Cardiac fibroblast (primary cell): ENCODE measurements around the gene NUB1.
A peak's percentile ranks its signal among the peaks of the same experiment; 100 is the strongest.

Source experiments
- DNase-seq, 2 donors: peaks; one replicate each; pipeline versions ENCODE4 v3.0.0 to v3.0.0-alpha.2; 2010; ENCODE audit warnings: low read depth in 2 of 2
- H3K4me3 ChIP-seq, 2 donors: replicated peaks in 1 of 2; 1 replicate in 1 of 2; 2 replicates in 1 of 2; pipeline ENCODE4 v1.5.1; 2011; ENCODE audit warnings: low read depth in 2 of 2, low read length in 2 of 2, mild to moderate bottlenecking in 2 of 2, moderate library complexity in 1 of 2
- CTCF ChIP-seq: IDR thresholded peaks from one replicate; pipeline ENCODE4 v1.5.1; 2011; ENCODE audit warnings: low read depth, mild to moderate bottlenecking, low read length, inconsistent platforms

NUB1 gene

GRCh38 chr7:151321341-151321740 lies 20.3 kb upstream of the NUB1 start:
- no peak for TF ChIP-seq CTCF
- H3K4me3 ChIP-seq, result no peak overlapping the region
- no peak for DNase-seq

- H3K4me3 ChIP-seq, result no peak overlapping the region
- no peak for TF ChIP-seq CTCF
- DNase-seq, result peak; percentile 27 to 36
Measured at GRCh38 chr7:151322906-151323305, 18.7 kb upstream of the NUB1 start.

DNA sequence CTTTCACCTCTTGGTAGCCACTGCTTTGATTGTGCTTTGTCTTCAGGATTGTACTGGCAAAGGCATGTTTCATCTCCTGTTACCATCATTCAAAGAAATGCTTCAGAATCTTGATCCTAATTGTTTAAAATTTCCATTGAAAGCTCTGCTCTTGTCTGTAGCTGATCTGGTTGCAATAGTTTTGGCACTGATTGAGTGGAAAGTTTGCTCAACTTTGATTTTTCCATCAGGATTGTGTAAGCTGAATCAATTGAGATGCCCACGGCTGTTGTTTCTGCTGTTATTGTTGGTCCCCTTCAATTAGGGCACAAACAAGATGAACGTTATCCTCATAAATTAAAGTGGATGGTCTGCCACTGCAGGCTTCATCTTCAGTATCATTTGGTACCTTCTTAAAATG lies 14.6 kb upstream of the NUB1 start:
- no peak overlapping the region for H3K4me3 ChIP-seq
- no peak for TF ChIP-seq CTCF
- no peak for DNase-seq

- DNase-seq, result peak; percentile 21 to 64
- no peak for TF ChIP-seq CTCF
- no peak overlapping the region for H3K4me3 ChIP-seq
Measured at GRCh38 chr7:151327659-151328058, 14.0 kb upstream of the NUB1 start.

DNA sequence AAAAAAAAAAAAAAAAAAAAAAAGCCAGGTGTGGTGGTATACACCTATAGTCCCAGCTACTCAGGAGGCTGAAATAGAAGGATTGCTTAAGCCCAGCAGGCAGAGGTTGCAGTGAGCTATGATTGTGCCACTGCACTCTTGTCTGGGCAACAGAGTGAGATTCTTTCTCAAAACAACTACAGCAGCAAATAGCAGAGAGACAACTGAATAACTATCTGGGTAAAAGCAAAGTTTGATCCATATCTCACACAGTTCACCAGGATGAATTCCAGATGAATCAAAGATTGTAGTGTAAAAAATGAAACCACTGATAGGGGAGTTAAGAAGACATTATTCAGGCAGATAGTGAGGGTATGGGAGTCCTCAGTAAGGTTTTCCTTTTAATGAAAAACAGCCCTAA lies 11.4 kb upstream of the NUB1 start:
- DNase-seq, result no peak
- TF ChIP-seq CTCF, result no peak
- H3K4me3 ChIP-seq, result no peak overlapping the region

- TF ChIP-seq CTCF, result no peak
- no peak for DNase-seq
- H3K4me3 ChIP-seq, result no peak overlapping the region
Measured at GRCh38 chr7:151330661-151331060, 11.0 kb upstream of the NUB1 start.

- no peak for TF ChIP-seq CTCF
- no peak for DNase-seq
- no peak overlapping the region for H3K4me3 ChIP-seq
Measured at GRCh38 chr7:151334628-151335027, 7.0 kb upstream of the NUB1 start.
